ENCODE results near the gene FCN2.
"Not testable (repeated sequence)": the region's sequence is repeated elsewhere in the genome, so short reads cannot be mapped to it uniquely, and the experiment has no call there.

FCN2 gene

DNA sequence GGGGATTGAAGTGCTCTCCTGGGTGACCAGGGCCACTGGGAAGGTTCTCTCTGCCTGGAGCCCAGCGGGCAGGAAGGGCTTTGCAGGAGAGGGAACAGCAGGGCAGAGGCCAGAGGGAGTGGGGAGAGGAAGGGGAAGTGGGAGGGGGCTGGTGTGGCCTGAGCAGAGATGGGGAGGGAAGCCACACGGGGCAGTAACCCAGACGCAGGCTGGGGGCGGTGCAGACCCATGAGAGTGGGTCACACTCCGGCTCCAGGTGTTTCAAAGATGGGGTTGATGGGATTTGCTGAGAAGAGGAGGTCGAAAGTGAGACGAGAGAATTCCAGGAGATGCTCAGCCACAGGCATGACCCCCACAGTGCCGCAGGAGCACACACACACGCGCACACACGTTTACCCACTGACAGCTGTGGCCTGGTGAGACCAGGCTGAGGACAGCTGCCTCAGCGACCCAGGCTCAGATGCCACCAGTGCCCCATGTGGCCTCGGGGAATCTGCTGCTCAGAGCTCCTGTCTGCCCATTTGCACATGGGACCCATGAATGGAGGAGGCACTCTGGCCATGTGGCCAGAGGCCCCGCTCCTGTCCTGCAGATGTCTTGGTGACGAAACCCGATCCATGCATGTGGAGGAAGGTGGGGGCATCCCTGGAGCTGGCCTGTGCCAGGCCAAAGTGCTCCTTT is 32.7 kb upstream of the FCN2 start:
- no peak for DNase-seq (ENCODE audit: low spot score)

DNA sequence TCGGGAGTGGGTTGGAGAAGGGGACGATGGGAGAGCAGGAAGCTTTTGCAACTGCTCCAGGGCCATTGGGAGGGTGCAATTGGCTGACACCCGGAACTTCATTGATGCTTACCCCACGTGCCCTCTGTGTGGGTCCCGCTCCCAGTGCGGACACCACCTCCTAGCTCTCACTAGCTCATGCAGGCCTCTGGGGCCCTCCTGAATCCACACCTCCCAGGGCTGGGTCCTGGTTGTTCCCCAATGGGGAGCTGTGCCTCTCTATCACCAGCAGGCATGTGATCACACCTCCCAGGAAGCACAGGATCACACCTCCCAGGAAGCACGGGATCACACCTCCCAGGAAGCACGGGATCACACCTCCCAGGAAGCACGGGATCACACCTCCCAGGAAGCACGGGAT is 32.1 kb upstream of the FCN2 start:
- DNase-seq (ENCODE audit: low spot score) = no peak

DNA sequence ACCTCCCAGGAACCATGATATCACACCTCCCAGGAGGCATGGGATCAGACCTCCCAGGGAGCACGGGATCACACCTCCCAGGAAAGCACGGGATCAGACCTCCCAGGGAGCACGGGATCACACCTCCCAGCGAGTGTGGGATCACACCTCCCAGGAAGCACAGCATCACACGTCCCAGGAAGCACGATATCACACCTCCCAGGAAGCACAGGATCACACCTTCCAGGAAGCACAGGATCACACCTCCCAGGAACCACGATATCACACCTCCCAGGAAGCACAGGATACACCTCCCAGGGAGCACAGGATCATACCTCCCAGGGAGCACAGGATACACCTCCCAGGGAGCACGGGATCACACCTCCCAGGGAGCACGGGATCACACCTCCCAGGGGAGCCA is 30.0 kb upstream of the FCN2 start:
- no peak for DNase-seq (ENCODE audit: low spot score)

DNA sequence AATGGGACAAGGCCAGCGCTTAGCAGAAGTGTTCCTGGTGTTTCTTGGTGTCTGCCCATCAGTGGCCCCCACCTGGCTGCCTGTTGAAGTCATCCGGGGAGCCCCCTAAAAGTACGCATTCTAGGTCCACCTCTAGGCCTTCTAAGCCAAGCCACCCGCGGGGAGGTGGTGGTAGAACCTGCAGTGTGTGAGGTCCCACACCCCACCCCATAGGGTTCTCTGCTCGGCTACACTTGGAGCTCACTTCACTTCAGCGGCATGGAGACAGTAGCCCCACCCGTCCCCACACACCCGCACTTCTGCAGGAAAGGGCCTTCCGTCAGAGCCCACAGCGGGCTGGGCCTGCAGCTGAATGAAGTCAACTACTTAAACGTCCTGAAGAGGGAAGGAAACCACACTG is 29.6 kb upstream of the FCN2 start:
- no peak for DNase-seq (ENCODE audit: low spot score)

DNA sequence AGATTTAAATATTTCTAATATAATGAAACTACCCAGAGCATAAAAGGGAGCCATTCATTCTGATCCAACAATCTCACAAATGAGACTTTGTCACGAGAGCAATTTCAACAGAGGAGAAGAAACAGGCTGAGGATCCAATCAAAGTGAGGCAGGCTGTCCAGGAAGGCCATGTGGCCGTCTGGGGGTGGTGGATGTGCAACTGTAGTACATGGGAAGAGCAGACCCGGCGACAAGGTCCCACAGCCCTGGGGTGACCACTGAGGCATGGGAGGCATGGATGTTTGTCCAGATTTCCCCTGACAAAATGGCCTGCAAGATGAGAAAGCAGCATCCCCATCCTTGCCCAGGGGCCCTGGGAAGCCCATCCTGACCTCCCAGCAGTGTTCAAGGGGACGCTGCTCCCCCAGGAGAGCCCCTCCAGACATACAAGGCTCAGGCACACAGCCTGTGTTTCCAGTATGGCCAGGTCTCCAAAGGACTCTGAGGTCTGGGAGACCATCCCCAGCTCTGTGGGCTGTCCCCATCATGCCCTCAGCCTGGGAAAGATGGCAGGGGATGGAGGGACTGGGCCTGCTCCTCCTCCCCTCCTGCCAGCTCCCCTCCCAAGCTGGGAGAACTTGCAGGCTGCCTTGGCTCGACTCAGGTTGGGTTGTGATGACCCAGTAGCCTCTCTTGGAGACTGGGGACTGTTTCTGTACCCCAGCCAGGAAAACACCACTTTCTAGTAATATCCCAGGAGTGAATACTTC is 27.5 kb upstream of the FCN2 start:
- DNase-seq (ENCODE audit: low spot score) = no peak

DNA sequence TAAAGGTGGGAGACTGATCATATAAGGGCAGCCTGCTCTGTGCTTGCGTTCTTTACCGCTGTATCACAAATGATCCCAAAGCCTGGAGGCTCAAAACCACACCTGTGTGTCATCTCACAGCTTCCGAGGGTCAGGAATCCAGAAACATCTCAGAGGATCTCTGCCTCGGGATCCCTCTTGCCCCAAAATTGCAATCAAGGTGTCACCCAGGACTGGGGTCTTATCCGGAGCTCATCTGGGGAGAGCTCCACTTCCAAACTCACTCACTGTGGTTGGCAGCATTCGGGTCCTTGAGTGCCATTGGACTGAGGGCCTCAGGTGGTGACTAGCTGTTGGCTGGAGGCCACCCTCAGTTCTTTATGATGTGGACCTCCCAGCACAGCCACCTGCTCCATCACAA is 26.7 kb upstream of the FCN2 start:
- no peak for DNase-seq (ENCODE audit: low spot score)

DNA sequence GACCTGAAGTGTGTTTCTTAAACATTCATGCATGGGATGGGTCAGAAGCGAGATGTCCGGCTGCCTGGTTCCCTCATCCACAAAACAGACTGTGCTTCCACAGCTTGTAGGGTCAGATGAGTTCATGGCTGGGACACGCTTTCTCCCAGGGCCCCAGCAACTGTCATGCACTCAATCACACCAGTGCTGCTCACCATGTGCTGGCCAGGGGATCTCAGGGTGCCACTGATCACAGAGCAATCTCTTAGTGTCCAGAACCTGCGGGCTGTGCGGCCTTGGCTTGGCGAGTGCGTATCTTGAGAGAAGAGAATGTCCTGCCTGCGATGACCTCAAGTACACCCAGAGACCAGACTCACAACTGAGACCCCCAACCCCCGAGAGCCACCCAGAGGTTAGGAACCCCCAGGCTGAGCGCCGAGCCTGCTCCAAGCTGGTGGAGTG is 26.0 kb upstream of the FCN2 start:
- DNase-seq (ENCODE audit: low spot score) = no peak

DNA sequence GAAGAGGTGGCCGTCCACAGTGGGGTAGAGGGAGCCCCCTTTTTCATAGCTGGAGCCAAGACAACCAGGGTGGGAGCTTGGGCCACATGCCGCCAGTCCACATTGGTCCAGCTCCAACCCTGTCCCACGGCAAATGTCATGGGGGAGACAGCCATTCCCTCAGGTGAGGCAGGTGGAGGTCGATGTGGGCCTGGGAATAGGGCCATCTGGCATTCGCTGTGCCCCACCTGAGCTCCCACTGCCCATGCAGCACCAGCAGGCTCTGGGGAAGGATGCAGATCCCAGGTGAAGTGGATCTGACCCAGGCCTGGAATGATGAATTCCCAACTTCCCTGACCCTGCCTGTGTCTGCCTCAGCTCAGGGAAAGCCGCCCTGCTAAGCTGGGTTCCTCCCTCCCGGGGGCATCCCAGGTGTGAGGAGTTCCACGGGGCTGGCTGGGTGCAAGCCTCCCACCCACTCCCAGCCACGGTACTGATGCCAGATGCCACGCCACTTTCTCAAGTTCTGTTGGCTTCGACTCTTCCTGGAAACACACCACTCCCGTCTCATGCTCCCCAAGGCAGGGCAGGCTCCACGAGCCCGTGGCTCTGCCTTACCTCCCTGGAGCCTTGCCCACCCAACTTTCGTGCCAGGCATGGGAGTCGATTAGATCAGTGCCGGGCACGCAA is 25.2 kb upstream of the FCN2 start:
- no peak for DNase-seq (ENCODE audit: low spot score)

DNA sequence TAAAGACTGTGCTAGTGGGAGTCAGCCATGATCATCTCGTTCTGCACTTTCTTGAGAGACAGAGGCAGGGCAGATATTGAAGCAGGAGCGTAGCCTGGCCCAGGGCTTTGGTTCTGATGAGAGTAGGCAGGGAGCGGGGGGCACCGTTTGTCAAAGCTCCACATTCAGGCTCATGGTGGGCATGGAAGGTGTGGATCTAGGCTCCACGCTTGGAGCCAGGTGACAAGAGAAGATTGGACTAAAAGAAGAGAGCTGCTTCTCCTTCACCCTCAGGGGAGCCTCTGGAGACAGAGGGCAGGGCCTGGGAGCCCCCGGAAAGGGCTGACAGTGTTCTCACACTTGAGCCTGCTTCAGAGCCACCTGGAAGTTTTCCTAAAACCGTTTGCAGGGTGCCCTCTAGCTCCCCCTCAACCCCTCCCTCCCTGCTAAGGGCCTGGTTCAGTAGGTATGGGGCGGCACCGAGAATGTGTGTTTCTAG is 24.7 kb upstream of the FCN2 start:
- no peak for DNase-seq (ENCODE audit: low spot score)

DNA sequence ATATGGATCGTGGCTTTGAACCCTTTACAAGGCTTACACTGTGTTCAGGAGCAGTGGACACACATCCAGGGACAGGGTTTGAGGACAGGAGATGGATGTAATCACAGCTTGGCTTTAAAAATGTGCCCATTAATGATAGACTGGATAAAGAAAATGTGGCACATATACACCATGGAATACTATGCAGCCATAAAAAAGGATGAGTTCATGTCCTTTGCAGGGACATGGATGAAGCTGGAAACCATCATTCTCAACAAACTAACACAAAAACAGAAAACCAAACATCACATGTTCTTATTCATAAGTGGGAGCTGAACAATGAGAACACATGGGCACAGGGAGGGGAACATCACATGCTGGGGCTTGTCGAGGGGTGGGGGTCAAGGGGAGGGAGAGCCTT is 23.2 kb upstream of the FCN2 start:
- DNase-seq (ENCODE audit: low spot score) = not testable (repeated sequence)

DNA sequence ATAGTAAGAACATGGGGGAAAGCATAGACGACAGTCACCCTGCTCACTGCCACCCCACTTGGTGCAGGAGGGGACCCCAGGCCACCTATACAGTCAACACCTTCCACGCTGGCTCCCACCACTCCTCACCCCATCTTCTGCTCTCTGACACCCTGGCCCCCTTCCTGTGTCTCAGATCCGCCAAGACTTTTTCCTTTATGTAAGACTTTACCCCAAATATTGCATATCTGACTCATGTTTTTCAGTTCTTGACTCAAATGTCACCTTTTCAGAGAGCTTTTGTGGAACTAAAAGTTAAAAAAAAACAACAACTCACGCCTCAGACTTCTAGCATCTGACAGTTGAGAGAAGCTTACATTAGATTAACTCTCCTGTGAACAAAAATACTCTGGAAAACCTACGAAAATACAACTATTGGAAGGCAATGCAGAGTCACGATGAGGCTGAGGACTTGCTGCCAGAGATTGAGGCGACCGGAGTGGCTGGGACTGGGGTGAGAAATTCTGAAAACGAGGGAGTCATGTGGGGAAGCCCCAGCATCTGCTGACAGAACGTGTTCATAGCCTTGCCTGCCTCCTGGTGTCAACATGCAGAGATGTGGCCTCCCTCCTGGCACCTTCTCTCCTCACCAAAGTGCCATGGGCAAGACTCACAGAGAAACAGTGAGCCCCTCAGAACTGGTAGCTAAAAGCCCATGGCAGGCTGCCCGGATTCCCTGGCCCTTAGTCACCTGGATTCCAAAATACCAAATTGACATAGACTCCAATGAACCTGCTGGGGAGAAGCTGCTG is 22.4 kb upstream of the FCN2 start:
- no peak for DNase-seq (ENCODE audit: low spot score)

DNA sequence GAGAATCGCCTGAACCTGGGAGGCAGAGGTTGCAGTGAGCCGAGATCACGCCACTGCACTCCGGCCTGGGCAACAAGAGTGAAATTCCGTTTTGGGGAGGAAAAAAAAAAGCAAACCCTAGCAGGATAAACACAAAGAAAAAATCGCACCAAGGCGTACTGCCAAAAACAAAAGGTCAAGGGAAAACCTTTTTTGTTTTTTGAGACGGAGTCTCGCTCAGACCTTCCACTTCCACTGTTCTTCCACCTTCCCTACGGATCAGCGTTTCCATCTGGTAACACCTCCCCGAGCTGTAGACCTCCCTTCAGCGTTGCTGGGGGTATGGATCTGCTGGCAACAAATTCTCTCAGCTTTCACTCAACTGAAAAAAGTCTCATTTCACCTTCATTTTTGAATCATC is 20.1 kb upstream of the FCN2 start:
- no peak for DNase-seq (ENCODE audit: low spot score)

DNA sequence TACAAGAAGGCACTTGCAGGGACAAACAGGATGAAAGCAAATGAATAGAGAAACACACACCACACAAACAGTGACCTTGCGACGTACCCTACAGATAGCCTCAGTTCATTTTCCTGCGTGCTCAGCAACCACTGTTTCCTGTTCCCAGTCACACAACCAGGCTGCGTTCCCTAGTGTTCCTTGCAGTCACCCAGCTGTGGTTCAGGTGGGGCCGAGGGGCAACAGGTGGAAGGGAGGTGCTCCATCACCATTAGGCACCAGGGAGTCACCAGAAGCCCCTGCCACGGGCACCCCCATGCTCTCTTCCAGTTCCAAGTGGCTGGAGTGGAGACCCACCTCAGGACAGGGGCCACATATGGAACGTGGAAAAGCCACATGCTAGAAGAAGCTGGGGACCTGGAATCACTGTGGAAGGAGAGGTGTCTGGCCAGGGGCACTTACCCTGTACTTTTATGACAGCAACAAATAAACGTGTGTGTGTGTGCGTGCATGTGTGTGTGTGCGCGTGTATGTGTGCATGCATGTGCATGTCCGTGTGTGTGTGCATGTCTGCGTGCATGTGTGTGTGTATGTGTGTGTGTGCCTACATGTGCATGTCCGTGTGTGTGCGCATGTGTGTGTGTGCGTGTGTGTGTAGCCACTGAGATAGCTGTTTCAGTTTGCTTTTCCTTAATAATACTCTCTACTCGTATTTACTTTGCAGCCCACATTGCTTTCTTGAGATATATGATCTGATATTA is 18.8 kb upstream of the FCN2 start:
- no peak for DNase-seq (ENCODE audit: low spot score)

DNA sequence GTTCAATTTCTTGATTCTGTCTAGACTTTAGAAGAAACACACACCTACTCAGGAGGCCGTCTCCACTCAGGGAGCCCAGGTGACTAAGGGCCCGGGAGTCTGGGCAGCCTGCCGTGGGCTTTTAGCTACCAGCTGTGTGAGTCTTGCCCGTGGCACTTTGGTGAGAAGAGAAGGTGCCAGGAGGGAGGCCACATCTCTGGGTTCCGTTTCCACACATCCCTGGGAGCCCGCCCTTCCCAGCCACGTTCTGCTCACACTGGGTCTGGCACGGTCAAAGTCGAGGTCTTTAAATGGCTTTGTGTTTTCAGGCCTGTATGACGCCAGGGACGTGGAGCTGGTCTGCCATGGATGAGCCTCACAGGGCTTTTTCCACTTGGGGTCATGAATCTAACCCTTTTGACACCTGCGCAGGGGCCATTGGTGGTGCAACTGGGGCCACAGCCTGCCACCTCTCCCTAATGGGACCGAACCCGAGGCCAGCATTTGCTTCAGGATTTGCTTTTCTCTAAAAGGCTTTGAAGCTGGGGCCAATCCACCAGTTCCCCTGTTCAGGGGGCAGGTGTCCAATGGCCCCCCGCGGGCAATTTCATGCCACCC is 17.2 kb upstream of the FCN2 start:
- no peak for DNase-seq (ENCODE audit: low spot score)

DNA sequence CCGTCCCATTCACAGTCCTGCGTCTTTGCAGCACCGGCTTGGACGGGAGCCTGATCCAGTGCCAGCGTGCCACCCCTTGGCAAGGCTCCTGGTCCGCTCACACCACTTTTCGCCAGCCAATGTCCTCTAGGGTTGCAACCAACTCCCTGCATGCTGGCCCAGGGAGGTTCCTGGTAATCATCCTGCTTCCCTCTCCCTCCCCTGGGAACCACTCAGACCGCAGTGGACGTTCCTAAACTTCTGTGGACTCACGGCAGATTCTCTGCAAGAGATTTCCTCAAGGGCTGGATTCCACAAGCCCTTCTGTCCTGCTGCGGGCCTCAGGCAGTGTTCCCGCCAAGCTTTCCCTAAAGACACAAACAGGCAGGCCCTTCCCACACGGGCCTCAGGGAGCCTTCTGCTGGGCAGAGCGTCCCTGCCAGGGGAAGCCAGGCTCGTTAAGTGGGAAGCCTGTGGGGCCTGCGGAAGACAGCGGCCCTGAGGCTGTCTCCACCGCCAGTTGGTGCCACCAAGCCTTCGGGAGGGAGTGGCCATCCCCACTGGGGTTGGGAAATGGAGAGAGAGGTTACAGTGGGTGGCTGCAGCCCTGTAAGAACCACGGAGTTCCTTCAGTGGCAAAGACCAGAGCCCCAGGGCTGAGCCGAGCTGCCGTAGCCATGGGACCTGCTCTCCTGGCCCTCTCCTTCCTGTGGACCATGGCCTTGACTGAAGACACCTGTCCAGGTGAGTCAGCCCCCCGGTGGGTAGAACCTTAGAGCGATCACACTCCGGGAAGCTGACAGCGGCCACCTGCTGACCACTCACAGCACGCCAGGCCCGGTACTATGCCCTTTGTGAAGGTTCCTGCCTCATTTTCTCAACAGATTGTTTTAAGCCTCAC is 16.4 kb upstream of the FCN2 start:
- DNase-seq (ENCODE audit: low spot score) = peak; percentile 48

DNA sequence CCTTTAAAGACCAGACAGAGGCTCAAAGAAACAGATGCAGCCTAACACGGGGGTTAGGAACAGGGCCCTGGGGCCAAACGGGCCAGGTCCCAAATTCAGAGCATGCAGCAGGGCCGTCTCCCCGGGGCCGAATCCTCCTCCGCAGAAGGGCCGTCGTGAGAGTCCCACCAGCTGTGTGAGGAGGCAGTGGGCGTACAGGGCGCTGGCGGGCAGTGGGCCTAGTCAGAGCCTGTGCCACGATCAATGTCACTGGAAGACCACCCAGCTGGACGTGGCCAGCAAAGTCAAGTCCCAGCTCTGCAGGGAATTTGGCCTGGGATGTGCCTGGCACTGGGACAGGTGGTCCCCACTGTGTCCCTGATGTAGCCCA is 15.8 kb upstream of the FCN2 start:
- DNase-seq (ENCODE audit: low spot score) = no peak

DNA sequence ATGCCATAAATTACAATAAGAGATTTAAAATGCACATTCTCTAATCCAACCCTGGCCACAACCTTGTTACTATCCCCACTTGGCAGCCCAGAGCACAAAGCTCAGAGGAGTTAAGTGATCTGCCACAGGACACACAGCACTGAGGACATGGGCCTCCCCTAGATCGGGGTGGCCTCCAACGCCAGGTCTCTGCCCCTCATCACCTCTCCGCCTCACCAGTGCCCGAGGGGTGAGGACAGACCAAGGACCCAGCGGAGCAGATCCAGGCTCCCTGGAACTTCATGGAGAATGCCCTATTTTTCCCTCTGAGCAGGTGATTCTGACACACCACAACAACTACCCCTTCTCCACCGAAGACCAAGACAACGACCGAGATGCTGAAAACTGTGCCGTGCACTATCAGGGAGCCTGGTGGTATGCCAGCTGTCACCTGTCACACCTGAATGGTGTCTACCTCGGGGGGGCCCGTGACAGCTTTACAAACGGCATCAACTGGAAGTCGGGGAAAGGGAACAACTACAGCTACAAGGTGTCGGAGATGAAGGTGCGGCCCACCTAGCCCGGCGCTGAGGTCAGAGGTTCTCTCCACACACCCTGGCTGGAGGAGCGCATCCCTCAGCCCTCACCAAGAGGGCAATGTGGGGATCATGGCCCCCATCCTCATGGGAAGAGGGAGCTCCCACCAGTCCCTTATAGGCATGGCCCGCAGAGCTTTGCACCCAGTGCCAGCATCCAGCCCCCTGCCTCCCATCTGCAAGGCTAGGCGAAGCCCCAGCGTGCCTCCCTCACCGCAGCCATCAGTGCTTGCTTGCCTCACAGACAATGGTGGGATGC is 12.5 kb upstream of the FCN2 start:
- no peak for DNase-seq (ENCODE audit: low spot score)

DNA sequence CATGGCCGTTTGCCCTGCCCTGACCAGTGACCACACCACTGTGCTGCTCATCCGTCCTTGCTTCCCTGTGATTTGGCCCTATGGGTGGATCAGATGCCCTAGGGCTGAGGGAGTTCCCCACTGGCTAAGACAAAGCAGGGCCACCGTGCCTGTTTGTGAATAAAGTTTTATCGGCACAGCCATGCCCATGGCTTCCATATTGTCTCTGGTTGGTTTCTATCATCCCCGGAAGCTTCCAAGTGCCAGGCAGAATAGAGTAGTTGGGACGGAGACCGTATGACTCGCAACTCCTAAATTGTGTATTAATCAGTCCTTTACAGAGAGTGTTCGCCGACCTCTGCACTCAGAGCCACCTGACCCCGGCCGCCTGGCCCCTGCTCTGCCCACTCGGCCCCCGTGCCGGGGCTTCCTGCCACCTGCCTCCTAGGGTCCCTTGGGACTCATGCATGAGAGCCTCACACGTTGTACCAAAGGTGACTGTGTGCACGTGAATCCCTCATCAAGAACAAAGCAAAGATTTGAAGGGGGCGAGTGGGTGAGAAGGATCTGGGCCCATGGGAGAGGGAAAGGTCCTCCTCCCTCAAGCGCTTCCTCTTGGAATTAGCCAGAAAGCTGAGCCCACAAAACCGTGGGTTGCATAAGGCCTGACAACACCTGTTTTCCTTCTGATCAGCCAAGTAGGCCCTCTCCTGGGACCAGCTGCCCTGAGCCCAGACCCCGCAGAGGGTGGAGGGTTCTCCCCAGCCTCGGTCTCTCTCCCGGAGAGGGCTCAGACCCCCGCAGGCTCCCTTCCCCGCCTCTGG is 11.7 kb upstream of the FCN2 start:
- DNase-seq (ENCODE audit: low spot score) = no peak

All from Ammon's horn (tissue), 1 donor.